ENCODE data around the gene JPH4.
"Not testable (repeated sequence)": the region's sequence is repeated elsewhere in the genome, so short reads cannot be mapped to it uniquely, and the experiment has no call there.

JPH4 gene

GRCh38 chr14:23608454-23608853 lies 29.9 kb upstream of the JPH4 start:
- no peaks in the 10 kb centered on the region for H3K9me3 ChIP-seq (ENCODE audit: control insufficient read depth, low read length)
- H3K4me3 ChIP-seq (ENCODE audit: extremely low read depth, insufficient read depth, low read length, poor library complexity, severe bottlenecking): no peak overlapping the region
- WGBS, 2 experiments (ENCODE audit: insufficient coverage in 2 of 2): no CpG with 5 or more reads among the region's 1 CpG
- H3K4me1 ChIP-seq (ENCODE audit: control insufficient read depth, insufficient read depth, low read length, poor library complexity, severe bottlenecking): no peaks in the 10 kb centered on the region
- H3K27ac ChIP-seq (ENCODE audit: low read depth, low read length, severe bottlenecking): no peak overlapping the region
- no peaks in the 10 kb centered on the region for H3K36me3 ChIP-seq (ENCODE audit: control insufficient read depth, insufficient read depth, low read length)

- no peak overlapping the region for H3K4me3 ChIP-seq (ENCODE audit: extremely low read depth, insufficient read depth, low read length, poor library complexity, severe bottlenecking)
- no peak overlapping the region for H3K27ac ChIP-seq (ENCODE audit: low read depth, low read length, severe bottlenecking)
- peaks cover 3% of the 10 kb centered on the region for H3K4me1 ChIP-seq (ENCODE audit: control insufficient read depth, insufficient read depth, low read length, poor library complexity, severe bottlenecking)
- WGBS, 2 experiments (ENCODE audit: insufficient coverage in 2 of 2): 67 to 90% methylated on average over 6 of the region's 6 CpGs
- H3K9me3 ChIP-seq (ENCODE audit: control insufficient read depth, low read length): no peaks in the 10 kb centered on the region
- H3K36me3 ChIP-seq (ENCODE audit: control insufficient read depth, insufficient read depth, low read length): no peaks in the 10 kb centered on the region
Observed at GRCh38 chr14:23605931-23606585, 27.5 kb upstream of the JPH4 start.

- no peak overlapping the region for H3K27ac ChIP-seq (ENCODE audit: low read depth, low read length, severe bottlenecking)
- peaks cover 3% of the 10 kb centered on the region for H3K4me1 ChIP-seq (ENCODE audit: control insufficient read depth, insufficient read depth, low read length, poor library complexity, severe bottlenecking)
- no peak overlapping the region for H3K4me3 ChIP-seq (ENCODE audit: extremely low read depth, insufficient read depth, low read length, poor library complexity, severe bottlenecking)
- no peaks in the 10 kb centered on the region for H3K9me3 ChIP-seq (ENCODE audit: control insufficient read depth, low read length)
- 73 to 81% methylated on average over 3 of the region's 3 CpGs for WGBS, 2 experiments (ENCODE audit: insufficient coverage in 2 of 2)
- no peaks in the 10 kb centered on the region for H3K36me3 ChIP-seq (ENCODE audit: control insufficient read depth, insufficient read depth, low read length)
Observed at GRCh38 chr14:23604675-23605170, 26.1 kb upstream of the JPH4 start.

- Histone ChIP-seq H3K9me3 (ENCODE audit: control insufficient read depth, low read length) (no peaks in the 10 kb centered on the region), H3K4me1 (ENCODE audit: control insufficient read depth, insufficient read depth, low read length, poor library complexity, severe bottlenecking) (peaks cover 3% of the 10 kb centered on the region), H3K27ac (ENCODE audit: low read depth, low read length, severe bottlenecking) (no peak overlapping the region), H3K36me3 (ENCODE audit: control insufficient read depth, insufficient read depth, low read length) (no peaks in the 10 kb centered on the region), H3K4me3 (ENCODE audit: extremely low read depth, insufficient read depth, low read length, poor library complexity, severe bottlenecking) (no peak overlapping the region)
- WGBS, 2 experiments (ENCODE audit: insufficient coverage in 2 of 2): 80 to 90% methylated on average over 2 of the region's 2 CpGs
Observed at GRCh38 chr14:23604148-23604547, 25.6 kb upstream of the JPH4 start.

GRCh38 chr14:23603103-23603502 lies 24.5 kb upstream of the JPH4 start:
- H3K9me3 ChIP-seq (ENCODE audit: control insufficient read depth, low read length): no peaks in the 10 kb centered on the region
- H3K4me3 ChIP-seq (ENCODE audit: extremely low read depth, insufficient read depth, low read length, poor library complexity, severe bottlenecking): no peak overlapping the region
- H3K36me3 ChIP-seq (ENCODE audit: control insufficient read depth, insufficient read depth, low read length): no peaks in the 10 kb centered on the region
- H3K4me1 ChIP-seq (ENCODE audit: control insufficient read depth, insufficient read depth, low read length, poor library complexity, severe bottlenecking): peaks cover 3% of the 10 kb centered on the region
- no peak overlapping the region for H3K27ac ChIP-seq (ENCODE audit: low read depth, low read length, severe bottlenecking)
- 83 to 96% methylated on average over 2 of the region's 2 CpGs for WGBS, 2 experiments (ENCODE audit: insufficient coverage in 2 of 2)

- Histone ChIP-seq H3K36me3 (ENCODE audit: control insufficient read depth, insufficient read depth, low read length) (no peaks in the 10 kb centered on the region), H3K4me3 (ENCODE audit: extremely low read depth, insufficient read depth, low read length, poor library complexity, severe bottlenecking) (no peak overlapping the region), H3K4me1 (ENCODE audit: control insufficient read depth, insufficient read depth, low read length, poor library complexity, severe bottlenecking) (peaks cover 3% of the 10 kb centered on the region), H3K9me3 (ENCODE audit: control insufficient read depth, low read length) (no peaks in the 10 kb centered on the region), H3K27ac (ENCODE audit: low read depth, low read length, severe bottlenecking) (no peak overlapping the region)
- WGBS, 2 experiments (ENCODE audit: insufficient coverage in 2 of 2): 93% methylated on average over 11 of the region's 12 CpGs
Observed at GRCh38 chr14:23602181-23603095, 23.8 kb upstream of the JPH4 start.

GRCh38 chr14:23601845-23602180 lies 23.2 kb upstream of the JPH4 start:
- no peaks in the 10 kb centered on the region for H3K9me3 ChIP-seq (ENCODE audit: control insufficient read depth, low read length)
- 90 to 100% methylated on average over 1 of the region's 1 CpG for WGBS, 2 experiments (ENCODE audit: insufficient coverage in 2 of 2)
- no peak overlapping the region for H3K4me3 ChIP-seq (ENCODE audit: extremely low read depth, insufficient read depth, low read length, poor library complexity, severe bottlenecking)
- no peak overlapping the region for H3K27ac ChIP-seq (ENCODE audit: low read depth, low read length, severe bottlenecking)
- peaks cover 3% of the 10 kb centered on the region for H3K4me1 ChIP-seq (ENCODE audit: control insufficient read depth, insufficient read depth, low read length, poor library complexity, severe bottlenecking)
- no peaks in the 10 kb centered on the region for H3K36me3 ChIP-seq (ENCODE audit: control insufficient read depth, insufficient read depth, low read length)

- H3K36me3 ChIP-seq (ENCODE audit: control insufficient read depth, insufficient read depth, low read length): no peaks in the 10 kb centered on the region
- H3K4me3 ChIP-seq (ENCODE audit: extremely low read depth, insufficient read depth, low read length, poor library complexity, severe bottlenecking): no peak overlapping the region
- H3K4me1 ChIP-seq (ENCODE audit: control insufficient read depth, insufficient read depth, low read length, poor library complexity, severe bottlenecking): peaks cover 3% of the 10 kb centered on the region
- no peaks in the 10 kb centered on the region for H3K9me3 ChIP-seq (ENCODE audit: control insufficient read depth, low read length)
- no peak overlapping the region for H3K27ac ChIP-seq (ENCODE audit: low read depth, low read length, severe bottlenecking)
Observed at GRCh38 chr14:23601424-23601823, 22.8 kb upstream of the JPH4 start.

GRCh38 chr14:23600806-23601205 lies 22.2 kb upstream of the JPH4 start:
- no peaks in the 10 kb centered on the region for H3K9me3 ChIP-seq (ENCODE audit: control insufficient read depth, low read length)
- H3K36me3 ChIP-seq (ENCODE audit: control insufficient read depth, insufficient read depth, low read length): no peaks in the 10 kb centered on the region
- no peak overlapping the region for H3K4me3 ChIP-seq (ENCODE audit: extremely low read depth, insufficient read depth, low read length, poor library complexity, severe bottlenecking)
- H3K27ac ChIP-seq (ENCODE audit: low read depth, low read length, severe bottlenecking): no peak overlapping the region
- no CpG with 5 or more reads among the region's 1 CpG for WGBS, 2 experiments (ENCODE audit: insufficient coverage in 2 of 2)
- peaks cover 3% of the 10 kb centered on the region for H3K4me1 ChIP-seq (ENCODE audit: control insufficient read depth, insufficient read depth, low read length, poor library complexity, severe bottlenecking)

GRCh38 chr14:23600322-23600707 lies 21.7 kb upstream of the JPH4 start:
- no peaks in the 10 kb centered on the region for H3K36me3 ChIP-seq (ENCODE audit: control insufficient read depth, insufficient read depth, low read length)
- no peaks in the 10 kb centered on the region for H3K9me3 ChIP-seq (ENCODE audit: control insufficient read depth, low read length)
- H3K27ac ChIP-seq (ENCODE audit: low read depth, low read length, severe bottlenecking): no peak overlapping the region
- 67 to 100% methylated on average over 1 of the region's 2 CpGs for WGBS, 2 experiments (ENCODE audit: insufficient coverage in 2 of 2)
- H3K4me3 ChIP-seq (ENCODE audit: extremely low read depth, insufficient read depth, low read length, poor library complexity, severe bottlenecking): no peak overlapping the region
- peaks cover 3% of the 10 kb centered on the region for H3K4me1 ChIP-seq (ENCODE audit: control insufficient read depth, insufficient read depth, low read length, poor library complexity, severe bottlenecking)

GRCh38 chr14:23594191-23594590 lies 15.6 kb upstream of the JPH4 start:
- not testable (repeated sequence) for H3K27ac ChIP-seq (ENCODE audit: low read depth, low read length, severe bottlenecking); H3K4me1 ChIP-seq (ENCODE audit: control insufficient read depth, insufficient read depth, low read length, poor library complexity, severe bottlenecking); H3K9me3 ChIP-seq (ENCODE audit: control insufficient read depth, low read length); H3K4me3 ChIP-seq (ENCODE audit: extremely low read depth, insufficient read depth, low read length, poor library complexity, severe bottlenecking); H3K36me3 ChIP-seq (ENCODE audit: control insufficient read depth, insufficient read depth, low read length)
- WGBS, 2 experiments (ENCODE audit: insufficient coverage in 2 of 2): 80% methylated on average over 2 of the region's 3 CpGs
